Measurements from ENCODE around the gene RPA1. TPM values are rescaled to one million over a fixed set of nuclear protein-coding genes. Genes with fewer than 3 reads are reported as not detected.

The RPA1 gene
- total and polyA plus RNA-seq, 8 donors = 10.3 to 57.5 (median 23.8) TPM

- DNase-seq = peak in 1 of 2 donors; percentile 5
- Histone ChIP-seq H3K4me1 (peaks cover 16 to 53% (median 36%) of the 10 kb centered on the region in 4 donors), H3K27me3 (no peaks in the 10 kb centered on the region), H3K4me3 (no peak overlapping the region), H3K36me3 (peaks cover 4 to 43% (median 36%) of the 10 kb centered on the region in 4 donors), H3K9me3 (no peaks in the 10 kb centered on the region), H3K27ac (peak overlapping the region; percentile 47 to 94 (median 84))
- TF ChIP-seq POLR2A (IDR thresholded peaks at IDR 0.05) (no peak), EP300 (IDR thresholded peaks at IDR 0.05) (no peak), POLR2AphosphoS5 (IDR thresholded peaks at IDR 0.05) (no peak)
- TF ChIP-seq, protein P1, sequence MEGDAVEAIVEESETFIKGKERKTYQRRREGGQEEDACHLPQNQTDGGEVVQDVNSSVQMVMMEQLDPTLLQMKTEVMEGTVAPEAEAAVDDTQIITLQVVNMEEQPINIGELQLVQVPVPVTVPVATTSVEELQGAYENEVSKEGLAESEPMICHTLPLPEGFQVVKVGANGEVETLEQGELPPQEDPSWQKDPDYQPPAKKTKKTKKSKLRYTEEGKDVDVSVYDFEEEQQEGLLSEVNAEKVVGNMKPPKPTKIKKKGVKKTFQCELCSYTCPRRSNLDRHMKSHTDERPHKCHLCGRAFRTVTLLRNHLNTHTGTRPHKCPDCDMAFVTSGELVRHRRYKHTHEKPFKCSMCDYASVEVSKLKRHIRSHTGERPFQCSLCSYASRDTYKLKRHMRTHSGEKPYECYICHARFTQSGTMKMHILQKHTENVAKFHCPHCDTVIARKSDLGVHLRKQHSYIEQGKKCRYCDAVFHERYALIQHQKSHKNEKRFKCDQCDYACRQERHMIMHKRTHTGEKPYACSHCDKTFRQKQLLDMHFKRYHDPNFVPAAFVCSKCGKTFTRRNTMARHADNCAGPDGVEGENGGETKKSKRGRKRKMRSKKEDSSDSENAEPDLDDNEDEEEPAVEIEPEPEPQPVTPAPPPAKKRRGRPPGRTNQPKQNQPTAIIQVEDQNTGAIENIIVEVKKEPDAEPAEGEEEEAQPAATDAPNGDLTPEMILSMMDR (IDR thresholded peaks at IDR 0.05) = no peak
- 68 to 78% (median 75%) methylated on average over 4 of the region's 4 CpGs for WGBS, 5 donors
- intact Hi-C loops (cut with DNase I; ENCODE audit: low total_unique reads) = no loop called here
Observed at GRCh38 chr17:1785930-1786329, 43.9 kb upstream of the RPA1 start.

- TF ChIP-seq POLR2AphosphoS5 (IDR thresholded peaks at IDR 0.05) = peak in 1 of 3 donors; percentile 26
- TF ChIP-seq, protein P1 (IDR thresholded peaks at IDR 0.05) = no peak
- Histone ChIP-seq H3K36me3 (peaks cover 0 to 35% (median 30%) of the 10 kb centered on the region in 4 donors), H3K27ac (peak overlapping the region in 4 of 5 donors; percentile 81 to 94 (median 87)), H3K27me3 (no peaks in the 10 kb centered on the region), H3K4me3 (no peak overlapping the region), H3K4me1 (peaks cover 16 to 47% (median 32%) of the 10 kb centered on the region in 4 donors), H3K9me3 (no peaks in the 10 kb centered on the region)
- peak in 1 of 2 donors; percentile 7 for DNase-seq
- WGBS, 5 donors = 82 to 88% (median 86%) methylated on average over 7 of the region's 7 CpGs
- intact Hi-C loops (cut with DNase I; ENCODE audit: low total_unique reads) = no loop called here
Observed at GRCh38 chr17:1786708-1787107, 43.1 kb upstream of the RPA1 start.

GRCh38 chr17:1787301-1787902, 42.4 kb upstream of the RPA1 start:
- 66 to 80% (median 72%) methylated on average over 16 of the region's 16 CpGs for WGBS, 5 donors
- Histone ChIP-seq H3K36me3 (peaks cover 0 to 36% (median 32%) of the 10 kb centered on the region in 4 donors), H3K4me1 (peaks cover 16 to 42% (median 28%) of the 10 kb centered on the region in 4 donors)

GRCh38 chr17:1789936-1790335, 39.9 kb upstream of the RPA1 start:
- Histone ChIP-seq H3K27me3 (no peaks in the 10 kb centered on the region), H3K4me1 (peaks cover 8 to 25% (median 13%) of the 10 kb centered on the region in 4 donors), H3K36me3 (peaks cover 0 to 25% (median 23%) of the 10 kb centered on the region in 4 donors), H3K27ac (no peak overlapping the region), H3K4me3 (no peak overlapping the region), H3K9me3 (no peaks in the 10 kb centered on the region)
- TF ChIP-seq POLR2A (IDR thresholded peaks at IDR 0.05) (no peak), POLR2AphosphoS5 (IDR thresholded peaks at IDR 0.05) (no peak), EP300 (IDR thresholded peaks at IDR 0.05) (no peak)
- TF ChIP-seq, protein P1 (IDR thresholded peaks at IDR 0.05) = no peak
- 56 to 67% (median 64%) methylated on average over 5 of the region's 5 CpGs for WGBS, 5 donors
- intact Hi-C loops (cut with DNase I; ENCODE audit: low total_unique reads) = no loop called here
- peak in 1 of 2 donors; percentile 15 for DNase-seq

More at GRCh38 chr17:1787301-1787902, 42.4 kb upstream of the RPA1 start:
- no peak overlapping the region for H3K4me3 ChIP-seq
- DNase-seq = peak; percentile 43 to 51
- H3K9me3 ChIP-seq = no peaks in the 10 kb centered on the region
- no peaks in the 10 kb centered on the region for H3K27me3 ChIP-seq
- intact Hi-C loops (cut with DNase I; ENCODE audit: low total_unique reads) = no loop called here
- TF ChIP-seq EP300 (IDR thresholded peaks at IDR 0.05) = no peak
- TF ChIP-seq POLR2AphosphoS5 (IDR thresholded peaks at IDR 0.05) = peak in 2 of 3 donors; percentile 55 to 77
- TF ChIP-seq, protein P1 (IDR thresholded peaks at IDR 0.05) = no peak
- H3K27ac ChIP-seq = peak overlapping the region; percentile 57 to 94 (median 84)
